Lung microvascular endothelial cell (primary cell): Measurements from ENCODE around the gene CBLL1. TPM values are rescaled to one million over a fixed set of nuclear protein-coding genes. Genes with fewer than 3 reads are reported as not detected.

ENCODE experiments used
- DNase-seq, 2 donors: peaks; one replicate each; pipeline versions ENCODE4 v3.0.0 to v3.0.0-alpha.2; 2010; ENCODE audit warnings: low read depth in 2 of 2
- total RNA-seq: library from RNA; depleted of rRNA; stranded (reverse); fragments of >200 nt; gene quantifications from 2 replicates; pipeline ENCODE4 v1.2.1, GENCODE V29; 2014

The CBLL1 gene
- total RNA-seq, 1 donor from 2014 or later: 11.7 TPM

GRCh38 chr7:107809179-107809578 is 65.2 kb downstream of the CBLL1 start:
- no peak for DNase-seq

GRCh38 chr7:107810626-107811025 is 66.7 kb downstream of the CBLL1 start:
- no peak for DNase-seq

Other genes starting within 250 kb of the CBLL1 start
- gene COG5, start 180.2 kb upstream of the CBLL1 start, total RNA-seq: 15.7 and 19.6 TPM in 2 replicates
- gene DUS4L, start 180.2 kb upstream of the CBLL1 start, total RNA-seq: 3.2 and 3.5 TPM in 2 replicates
- gene BCAP29, start 163.9 kb upstream of the CBLL1 start, total RNA-seq: 55.8 and 69.6 TPM in 2 replicates
- 6.5 and 9.8 TPM in 2 replicates for gene SLC26A4, start 83.3 kb upstream of the CBLL1 start, total RNA-seq
- not detected in 2 replicates for gene SLC26A3, start 59.1 kb downstream of the CBLL1 start, total RNA-seq
- 39.3 and 43.8 TPM in 2 replicates for gene DLD, start 147.0 kb downstream of the CBLL1 start, total RNA-seq